Middle frontal gyrus (tissue), 1 donor: ENCODE data around the gene AIRE.

ENCODE experiments used
- DNase-seq: peaks from one replicate; pipeline ENCODE4 v3.0.0-alpha.2; 2015; ENCODE audit warnings: low spot score; ENCODE audit errors: extremely low spot score

The AIRE gene

GRCh38 chr21:44303490-44303981 is 17.9 kb downstream of the AIRE start:
- no peak for DNase-seq

GRCh38 chr21:44304011-44304616 is 18.4 kb downstream of the AIRE start:
- DNase-seq = no peak

- DNase-seq = peak; percentile 25
Observed at GRCh38 chr21:44304877-44305293, 19.2 kb downstream of the AIRE start.

GRCh38 chr21:44305691-44306090 is 20.0 kb downstream of the AIRE start:
- no peak for DNase-seq

GRCh38 chr21:44306936-44307704 is 21.4 kb downstream of the AIRE start:
- DNase-seq = no peak

- no peak for DNase-seq
Observed at GRCh38 chr21:44310628-44311507, 25.2 kb downstream of the AIRE start.

GRCh38 chr21:44312089-44312488 is 26.4 kb downstream of the AIRE start:
- no peak for DNase-seq

- DNase-seq = no peak
Observed at GRCh38 chr21:44312716-44313115, 27.0 kb downstream of the AIRE start.

GRCh38 chr21:44313451-44313850 is 27.8 kb downstream of the AIRE start:
- no peak for DNase-seq

GRCh38 chr21:44314128-44314527 is 28.5 kb downstream of the AIRE start:
- DNase-seq = no peak

- no peak for DNase-seq
Observed at GRCh38 chr21:44314561-44314960, 28.9 kb downstream of the AIRE start.

GRCh38 chr21:44315691-44316203 is 30.1 kb downstream of the AIRE start:
- DNase-seq = no peak

- no peak for DNase-seq
Observed at GRCh38 chr21:44316277-44316900, 30.7 kb downstream of the AIRE start.

GRCh38 chr21:44317241-44317782 is 31.6 kb downstream of the AIRE start:
- DNase-seq = no peak

GRCh38 chr21:44317871-44318270 is 32.2 kb downstream of the AIRE start:
- DNase-seq = no peak

- DNase-seq = no peak
Observed at GRCh38 chr21:44318489-44319285, 33.0 kb downstream of the AIRE start.

- no peak for DNase-seq
Observed at GRCh38 chr21:44319407-44320065, 33.9 kb downstream of the AIRE start.

GRCh38 chr21:44320847-44321246 is 35.2 kb downstream of the AIRE start:
- DNase-seq = no peak

GRCh38 chr21:44321846-44322450 is 36.3 kb downstream of the AIRE start:
- DNase-seq = no peak
